GM19328 (cell line): ENCODE data around the gene HDAC9.

Experiments
- ATAC-seq: cut with Tn5 transposase; IDR thresholded peaks from one replicate; pipeline ENCODE4 v1.9.1; 2021; ENCODE audit warnings: mild to moderate bottlenecking, moderate library complexity; ENCODE audit not compliant: unreplicated experiment

HDAC9 gene

GRCh38 chr7:18552943-18553604 is 57.5 kb downstream of the HDAC9 start:
- ATAC-seq, result no peak

DNA sequence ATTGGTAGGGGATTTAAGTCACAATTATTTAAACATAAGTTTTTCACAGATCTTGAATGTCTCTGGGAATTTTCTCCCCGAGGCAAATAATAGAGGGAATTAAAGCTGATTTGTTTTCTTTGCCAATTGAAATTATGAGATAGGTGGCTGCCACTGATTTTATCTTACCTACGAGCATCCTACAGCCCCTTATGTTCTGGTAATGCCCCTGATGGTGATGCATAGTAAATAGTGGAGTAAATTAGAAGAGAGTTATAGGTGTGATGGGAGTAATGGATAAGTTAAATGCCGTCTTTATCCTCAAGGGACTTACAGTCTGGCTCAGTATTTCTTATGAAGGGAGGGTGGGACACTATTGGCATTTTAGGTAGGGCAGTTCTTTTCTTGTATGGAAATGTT is 58.1 kb downstream of the HDAC9 start:
- no peak for ATAC-seq

GRCh38 chr7:18555120-18555519 is 59.6 kb downstream of the HDAC9 start:
- ATAC-seq, result no peak

- no peak for ATAC-seq
Observed at GRCh38 chr7:18555968-18556367, 60.4 kb downstream of the HDAC9 start.

DNA sequence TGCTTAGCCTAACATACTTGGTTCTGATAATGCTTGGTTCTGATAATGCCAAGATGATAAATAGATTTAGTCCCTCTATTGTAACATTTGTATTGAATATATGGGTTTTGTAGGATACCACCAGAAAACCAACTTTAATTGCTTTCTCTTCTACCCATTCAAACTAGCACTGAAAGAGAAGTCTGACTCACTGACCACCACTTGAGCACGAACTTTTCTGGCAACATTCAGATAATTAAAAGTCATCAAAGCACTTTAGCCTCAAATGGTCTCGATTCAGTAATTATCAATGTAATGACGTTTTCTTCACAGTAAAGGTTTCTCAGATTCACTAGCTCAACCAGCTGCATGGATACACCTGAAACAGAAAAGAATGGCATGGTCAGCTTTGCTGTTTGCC is 63.0 kb downstream of the HDAC9 start:
- no peak for ATAC-seq

DNA sequence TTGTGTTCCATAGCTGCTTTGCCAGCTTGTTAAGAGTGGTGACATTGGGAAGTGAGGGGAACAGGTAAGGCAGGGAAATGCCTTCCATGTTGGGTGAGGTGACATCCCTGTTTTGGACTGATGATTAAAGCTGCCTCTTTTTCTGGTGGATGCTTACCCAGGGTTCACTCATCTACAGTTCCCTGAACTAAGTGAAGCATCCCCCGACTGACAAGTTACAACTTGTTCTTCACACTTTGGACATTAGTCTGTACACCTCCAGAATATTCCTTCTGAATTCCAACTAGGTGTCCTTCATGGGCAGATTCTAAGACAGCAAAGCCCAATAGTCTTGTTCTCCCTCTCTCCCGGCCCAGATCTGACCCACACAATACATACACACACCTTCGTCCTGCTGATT is 63.4 kb downstream of the HDAC9 start:
- ATAC-seq, result no peak

DNA sequence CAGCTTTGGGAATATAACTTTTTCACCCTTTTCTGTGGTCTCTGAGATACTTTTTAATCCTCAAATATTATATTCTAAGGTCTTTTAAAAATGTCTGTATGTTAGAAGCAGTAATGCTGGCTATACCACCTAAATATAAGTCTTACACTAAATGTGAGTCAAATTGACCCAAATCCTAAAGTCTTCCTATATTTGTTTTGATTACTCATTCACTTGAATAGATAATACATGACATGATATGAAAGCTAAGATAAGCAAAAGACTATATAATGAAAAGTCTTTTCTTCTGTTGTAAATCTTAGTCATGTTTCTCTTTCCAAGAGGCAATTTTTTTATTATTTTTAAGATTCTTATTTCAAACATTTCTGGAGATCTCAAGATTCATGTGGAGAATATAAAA is 64.2 kb downstream of the HDAC9 start:
- no peak for ATAC-seq

GRCh38 chr7:18564779-18565178 is 69.2 kb downstream of the HDAC9 start:
- ATAC-seq, result no peak

DNA sequence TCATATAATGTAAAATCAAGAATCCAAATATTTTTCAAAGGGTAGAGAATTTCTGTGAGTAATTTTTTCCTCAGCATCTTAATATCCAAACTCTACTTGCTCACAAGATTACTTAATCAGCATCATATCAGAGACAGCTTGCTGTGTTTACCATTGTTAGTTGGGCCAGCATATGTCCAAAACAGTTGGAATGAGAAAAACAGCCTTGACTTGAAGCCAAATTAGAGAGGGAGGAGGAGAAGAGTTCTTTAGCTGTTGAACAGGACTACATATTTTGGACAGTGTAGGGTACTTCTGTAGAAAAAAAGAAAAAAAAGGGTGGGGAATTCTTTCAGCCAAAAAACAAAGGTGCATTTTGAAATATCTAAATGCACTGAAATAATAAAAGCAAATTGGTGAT is 69.8 kb downstream of the HDAC9 start:
- no peak for ATAC-seq

DNA sequence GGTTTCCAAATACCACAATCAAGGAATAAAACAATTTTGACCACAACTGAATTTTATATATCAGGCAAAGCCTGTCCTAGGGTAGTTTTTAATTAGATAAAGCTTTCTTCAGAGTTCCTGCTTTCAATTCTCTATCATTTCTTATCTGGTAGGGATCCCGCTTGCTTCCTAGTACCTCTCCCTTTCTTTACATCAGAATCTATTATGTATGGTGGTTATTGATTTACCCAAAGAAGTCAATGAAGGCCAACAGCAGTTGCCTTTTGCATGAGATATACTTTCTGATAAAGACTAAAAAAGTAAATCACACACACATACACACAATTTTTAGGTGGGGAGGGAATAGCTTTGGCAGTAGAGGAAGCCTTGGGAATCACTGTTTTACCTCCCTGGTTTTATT is 70.7 kb downstream of the HDAC9 start:
- ATAC-seq, result no peak

- peak; percentile 87 for ATAC-seq
Observed at GRCh38 chr7:18566829-18567228, 71.3 kb downstream of the HDAC9 start.

DNA sequence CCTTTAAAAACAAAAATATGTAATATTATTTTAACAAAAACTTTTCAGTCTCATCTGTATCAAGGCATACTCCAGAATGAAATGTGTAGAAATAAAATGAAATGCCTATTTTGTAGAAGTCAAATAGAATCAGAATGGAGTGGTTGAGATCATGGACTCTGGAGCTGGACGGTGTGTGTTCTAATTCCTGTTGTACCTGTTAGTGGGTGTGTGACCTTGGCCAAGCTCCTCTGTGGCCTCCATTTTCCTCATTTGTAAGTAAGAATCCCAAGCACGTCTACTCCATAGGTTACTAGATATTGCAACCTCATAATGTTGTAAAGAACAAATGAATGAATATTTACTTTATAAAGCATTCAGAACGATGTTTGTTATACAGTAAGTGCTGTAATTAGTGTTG is 74.9 kb downstream of the HDAC9 start:
- no peak for ATAC-seq

DNA sequence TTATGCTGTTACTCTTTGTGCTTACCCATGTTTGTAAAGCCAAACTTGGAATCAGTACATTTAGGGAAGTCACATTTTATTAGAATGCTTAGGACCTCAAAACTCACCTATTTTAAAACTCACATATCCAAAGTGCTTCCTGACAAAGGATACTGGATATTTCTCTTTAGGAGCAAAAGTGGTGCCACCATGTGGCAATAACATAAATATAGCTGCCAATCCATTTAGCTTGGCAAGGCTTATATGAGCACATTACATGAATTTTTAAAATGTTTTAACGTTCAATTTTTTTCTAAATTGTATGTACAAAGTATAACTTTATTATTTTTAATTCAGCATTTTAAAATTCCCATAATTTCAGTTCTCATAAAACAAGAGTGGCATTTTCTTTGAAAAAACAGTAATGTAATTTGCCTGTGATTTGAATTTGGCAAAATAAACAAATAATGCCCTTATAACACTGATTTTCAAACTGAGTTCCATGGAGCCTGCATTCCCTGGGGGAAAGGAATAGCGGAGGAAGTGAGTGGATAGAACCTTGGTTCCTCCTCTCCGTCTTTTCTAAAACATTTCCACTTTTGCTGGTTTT is 75.4 kb downstream of the HDAC9 start:
- ATAC-seq, result no peak

DNA sequence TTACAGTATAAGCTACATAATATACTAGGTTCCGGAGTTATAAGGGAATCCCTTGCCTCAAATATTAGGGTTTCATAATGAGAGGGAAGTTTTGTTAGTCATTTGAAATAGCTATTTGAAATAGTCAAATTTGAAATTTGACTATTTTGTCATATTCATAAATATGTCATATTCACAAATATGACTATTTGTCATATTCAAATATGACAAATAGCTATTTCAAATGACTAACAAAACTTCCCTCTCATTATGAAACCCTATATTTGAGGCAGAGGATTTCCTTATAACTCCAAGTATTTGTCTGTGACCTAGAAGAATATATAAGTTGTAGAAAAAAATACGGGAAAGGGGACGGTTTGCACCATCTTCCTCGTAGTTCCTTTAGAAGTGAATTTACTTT is 76.6 kb downstream of the HDAC9 start:
- ATAC-seq, result no peak

GRCh38 chr7:18572885-18573284 is 77.3 kb downstream of the HDAC9 start:
- no peak for ATAC-seq

- no peak for ATAC-seq
Observed at GRCh38 chr7:18573410-18574234, 78.1 kb downstream of the HDAC9 start.

DNA sequence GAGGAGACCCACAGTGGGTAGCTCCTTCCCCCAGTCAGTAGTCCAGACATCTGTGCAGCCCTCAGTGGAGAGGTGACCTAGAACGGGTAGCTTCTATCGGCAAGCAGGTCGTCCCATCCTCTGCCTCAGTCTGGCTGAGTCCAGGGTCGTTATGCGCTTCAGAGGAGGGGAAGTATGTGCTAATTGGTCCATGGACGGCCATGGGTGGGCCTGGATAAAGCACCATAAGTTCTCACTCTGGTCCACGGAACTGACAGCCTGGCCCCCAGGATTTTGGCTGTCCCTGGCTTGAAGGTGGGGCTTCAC is 78.6 kb downstream of the HDAC9 start:
- ATAC-seq, result no peak

DNA sequence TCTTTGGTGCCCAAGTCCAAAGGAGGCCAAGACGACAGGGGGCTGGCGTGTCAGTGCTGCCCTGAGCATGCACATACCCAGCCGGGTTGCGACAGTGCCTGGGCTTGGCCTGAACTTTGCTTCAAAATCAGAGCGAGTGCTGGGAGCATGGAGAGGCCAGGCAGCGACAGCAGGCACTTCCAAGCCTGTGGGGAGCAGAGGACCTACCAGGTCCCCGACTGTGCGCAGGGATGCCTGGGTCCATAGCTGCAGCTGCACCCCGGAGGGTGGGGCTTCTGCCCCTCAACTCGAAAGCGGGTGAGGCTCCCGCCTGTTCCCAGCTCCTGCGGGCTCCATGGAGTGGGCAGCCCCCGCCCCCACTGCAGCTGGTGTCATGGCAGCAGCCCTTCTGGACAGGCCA is 79.1 kb downstream of the HDAC9 start:
- no peak for ATAC-seq

GRCh38 chr7:18575622-18576572 is 80.3 kb downstream of the HDAC9 start:
- no peak for ATAC-seq

GRCh38 chr7:18577096-18577771 is 81.7 kb downstream of the HDAC9 start:
- ATAC-seq, result no peak

- no peak for ATAC-seq
Observed at GRCh38 chr7:18579698-18580097, 84.1 kb downstream of the HDAC9 start.
